ELR (cell line): ENCODE results near the gene DGCR2.

Experiments
- DNase-seq: peaks from one replicate; pipeline ENCODE4 v3.0.0-alpha.2; 2015; ENCODE audit warnings: low read depth

Gene DGCR2

GRCh38 chr22:19146215-19146968 lies 24.2 kb upstream of the DGCR2 start:
- DNase-seq = peak; percentile 17

DNA sequence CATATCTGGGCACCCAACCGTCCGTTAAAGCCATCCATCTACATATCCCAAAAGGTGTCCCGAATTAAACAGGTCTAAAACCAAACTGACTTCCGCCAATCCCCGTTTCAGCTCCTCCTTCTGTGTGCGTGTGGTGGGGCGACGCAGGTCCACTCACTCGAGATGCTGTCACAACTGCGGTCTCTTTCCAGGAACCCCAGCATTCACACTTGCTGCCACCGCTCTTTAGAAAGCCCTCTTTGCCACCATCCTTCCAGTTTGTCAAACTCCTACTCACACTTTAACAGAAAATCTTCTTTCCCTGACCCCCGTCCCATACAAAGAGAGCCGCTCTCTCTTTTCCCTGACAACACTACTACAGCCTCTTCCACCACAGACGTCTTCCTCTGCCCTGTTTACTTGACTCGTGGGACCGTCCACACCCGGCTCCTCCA lies 21.8 kb upstream of the DGCR2 start:
- DNase-seq = peak; percentile 47

DNA sequence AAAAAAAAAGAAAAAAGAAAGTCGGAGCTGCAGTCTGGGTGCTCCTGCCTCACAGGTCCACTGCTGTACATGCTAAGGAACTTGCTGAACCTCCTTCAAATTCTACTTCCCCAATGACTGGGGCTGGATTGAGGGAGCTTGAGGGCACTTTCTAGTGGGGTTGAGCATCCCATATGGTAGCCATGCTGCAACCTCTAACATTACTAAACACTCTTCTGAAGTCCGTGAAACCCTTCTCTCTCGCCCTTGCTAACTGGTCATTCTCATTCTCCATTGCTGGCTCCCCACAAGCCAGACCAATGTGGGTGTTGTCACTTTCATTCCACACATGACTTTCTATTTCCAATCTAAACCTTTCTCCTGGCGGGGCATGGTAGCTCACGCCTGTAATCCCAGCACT lies 21.0 kb upstream of the DGCR2 start:
- no peak for DNase-seq

- DNase-seq = no peak
Measured at GRCh38 chr22:19142394-19142793, 20.2 kb upstream of the DGCR2 start.

- DNase-seq = no peak
Measured at GRCh38 chr22:19139974-19140373, 17.8 kb upstream of the DGCR2 start.

GRCh38 chr22:19139001-19139356 lies 16.8 kb upstream of the DGCR2 start:
- DNase-seq = no peak

DNA sequence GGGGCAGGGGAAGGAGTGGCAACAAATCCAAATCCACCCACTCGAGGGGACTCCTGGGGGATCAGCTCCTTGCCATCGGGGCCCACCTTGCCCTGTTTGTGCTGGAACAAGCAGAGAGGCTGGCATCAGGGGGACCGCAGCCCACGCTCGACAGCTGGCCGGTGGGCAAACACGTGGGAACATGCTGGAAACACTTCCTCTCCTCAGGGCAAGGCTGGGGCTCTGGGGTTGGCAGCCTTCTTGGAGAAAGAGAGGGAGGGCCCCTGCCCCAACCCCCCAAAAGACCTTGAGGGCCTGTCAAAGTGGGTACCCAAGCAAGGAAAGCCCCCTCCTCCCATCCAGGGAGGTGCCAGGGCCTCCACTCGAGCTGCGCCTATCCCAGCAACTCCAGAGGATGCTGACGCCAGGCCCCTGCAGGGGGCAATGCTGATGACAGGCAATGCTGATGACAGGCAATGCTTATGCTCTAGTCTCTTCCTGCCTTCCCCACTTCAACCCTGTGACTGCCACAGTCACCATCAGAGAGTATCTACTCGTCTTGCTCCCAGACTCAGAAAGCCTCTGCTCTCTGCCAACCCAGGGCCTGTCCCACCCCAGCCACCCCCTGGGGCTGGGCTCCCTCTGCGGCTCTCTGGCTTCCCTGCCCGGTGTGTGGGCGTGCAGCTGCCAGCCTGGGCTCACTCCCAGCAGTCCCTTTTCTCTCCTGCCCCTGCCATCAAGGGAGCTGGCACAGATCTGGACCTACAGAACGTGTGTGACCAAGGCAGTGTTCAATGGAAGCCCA lies 16.2 kb upstream of the DGCR2 start:
- no peak for DNase-seq

DNA sequence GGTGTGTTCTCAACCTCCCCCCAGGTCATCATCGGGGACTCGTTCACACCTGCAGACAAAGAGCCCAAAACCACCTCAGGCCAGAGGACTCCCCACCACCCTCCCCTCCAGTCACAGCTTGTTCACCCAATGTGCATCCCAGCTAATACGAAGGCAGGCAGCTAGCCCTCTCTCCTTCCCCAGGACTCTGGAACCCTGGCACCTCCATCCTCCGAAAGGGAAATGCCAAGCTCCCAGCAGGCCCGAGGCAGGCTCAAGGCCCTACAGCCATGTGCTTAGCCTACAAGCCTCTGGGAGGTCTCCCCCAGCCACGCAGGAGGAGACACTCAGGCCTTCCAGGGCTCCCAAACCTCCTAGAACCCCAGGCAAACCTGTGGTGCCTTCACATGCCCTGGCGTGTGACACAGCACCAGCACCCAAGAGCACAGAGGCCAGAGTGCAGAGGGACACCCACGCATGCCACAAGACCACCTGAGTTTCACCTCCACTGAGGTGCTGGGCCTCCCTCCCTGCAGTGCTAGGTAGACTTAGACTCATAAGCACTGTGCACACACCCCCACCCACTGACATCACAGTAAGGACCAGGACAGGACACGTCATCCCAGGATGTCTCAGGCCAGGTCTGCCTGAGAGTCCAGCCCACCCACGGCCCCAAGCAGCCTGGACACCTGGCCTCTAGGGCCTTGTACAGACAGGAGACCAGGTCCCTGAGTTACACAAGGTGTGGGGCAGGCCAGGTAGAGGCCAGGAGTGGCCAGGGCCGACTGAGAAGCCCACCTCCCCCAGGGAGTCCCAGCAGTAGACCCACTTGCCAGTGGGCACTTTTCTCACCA lies 15.4 kb upstream of the DGCR2 start:
- no peak for DNase-seq

- no peak for DNase-seq
Measured at GRCh38 chr22:19136915-19137314, 14.7 kb upstream of the DGCR2 start.

GRCh38 chr22:19134874-19135273 lies 12.7 kb upstream of the DGCR2 start:
- no peak for DNase-seq

GRCh38 chr22:19134176-19134831 lies 12.1 kb upstream of the DGCR2 start:
- no peak for DNase-seq

- DNase-seq = no peak
Measured at GRCh38 chr22:19133561-19133960, 11.3 kb upstream of the DGCR2 start.

DNA sequence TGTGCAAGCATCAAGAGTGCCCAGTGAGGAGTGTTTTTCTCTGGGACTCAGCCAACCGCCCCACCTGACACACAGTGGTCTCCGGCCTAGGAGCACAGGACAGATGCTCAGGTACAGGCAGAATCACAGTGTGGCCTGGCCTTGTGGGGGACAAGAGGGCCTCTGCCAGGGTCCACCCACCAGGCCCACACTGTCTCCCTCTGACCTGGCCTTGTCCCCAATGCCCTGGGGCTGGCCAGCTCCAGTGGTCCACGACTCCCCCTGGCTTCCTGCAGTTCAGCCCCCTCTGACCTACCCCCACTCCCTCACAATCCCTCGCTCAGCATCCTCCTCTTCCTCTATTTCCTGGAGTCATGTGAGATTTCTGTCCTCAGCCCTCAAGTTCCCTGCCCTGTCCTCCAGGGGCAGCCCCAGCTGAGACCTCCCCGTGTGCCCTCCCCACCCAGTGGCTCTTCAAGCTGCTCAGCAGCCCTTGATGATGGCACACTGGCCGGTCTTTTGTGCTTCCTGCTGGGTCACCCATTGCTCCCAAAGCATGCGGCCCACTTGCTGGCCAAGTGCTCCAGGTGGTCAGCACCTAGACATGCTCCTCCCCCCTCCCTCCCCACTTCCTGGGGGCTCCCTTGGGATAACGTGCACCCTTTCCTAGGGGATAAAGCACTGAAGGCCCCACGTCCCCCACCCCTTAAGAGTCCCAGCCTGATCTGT lies 10.6 kb upstream of the DGCR2 start:
- DNase-seq = no peak

- no peak for DNase-seq
Measured at GRCh38 chr22:19132153-19132552, 9.9 kb upstream of the DGCR2 start.

DNA sequence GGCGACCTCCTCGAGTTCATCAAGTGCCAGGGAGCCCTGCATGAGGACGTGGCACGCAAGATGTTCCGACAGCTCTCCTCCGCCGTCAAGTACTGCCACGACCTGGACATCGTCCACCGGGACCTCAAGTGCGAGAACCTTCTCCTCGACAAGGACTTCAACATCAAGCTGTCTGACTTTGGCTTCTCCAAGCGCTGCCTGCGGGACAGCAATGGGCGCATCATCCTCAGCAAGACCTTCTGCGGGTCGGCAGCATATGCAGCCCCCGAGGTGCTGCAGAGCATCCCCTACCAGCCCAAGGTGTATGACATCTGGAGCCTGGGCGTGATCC lies 9.4 kb upstream of the DGCR2 start:
- no peak for DNase-seq

DNA sequence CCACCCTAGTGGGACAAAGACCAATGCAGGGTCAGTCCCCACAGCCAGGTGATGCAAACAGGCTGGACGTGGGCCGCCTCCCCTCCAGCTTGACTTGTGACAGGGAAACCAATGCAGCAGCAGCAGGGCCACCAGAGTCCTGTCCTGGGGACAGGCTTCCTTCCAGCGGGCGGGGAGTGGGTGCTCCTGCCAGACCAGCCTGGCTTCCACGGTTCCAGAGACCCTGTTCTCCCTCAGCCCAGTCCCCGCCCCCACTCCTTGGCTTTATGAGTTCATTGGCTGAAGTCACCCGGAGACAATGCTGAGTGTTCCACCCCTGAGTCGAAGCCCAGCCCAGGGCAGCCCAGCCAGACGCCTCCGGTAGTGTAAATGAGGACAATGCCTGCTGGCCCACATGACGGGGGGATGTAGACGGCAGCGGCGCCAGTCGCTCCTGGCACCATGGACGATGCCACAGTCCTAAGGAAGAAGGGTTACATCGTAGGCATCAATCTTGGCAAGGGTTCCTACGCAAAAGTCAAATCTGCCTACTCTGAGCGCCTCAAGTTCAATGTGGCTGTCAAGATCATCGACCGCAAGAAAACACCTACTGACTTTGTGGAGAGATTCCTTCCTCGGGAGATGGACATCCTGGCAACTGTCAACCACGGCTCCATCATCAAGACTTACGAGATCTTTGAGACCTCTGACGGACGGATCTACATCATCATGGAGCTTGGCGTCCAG lies 8.9 kb upstream of the DGCR2 start, which contains the start of gene TSSK2:
TSS of gene TSSK2 (plus strand) at position 350 of the 726 bp plus-strand sequence. CDS start at position 442, 92 bp downstream.
- no peak for DNase-seq

GRCh38 chr22:19129871-19130270 lies 7.7 kb upstream of the DGCR2 start:
- DNase-seq = no peak

GRCh38 chr22:19128946-19129727 lies 6.9 kb upstream of the DGCR2 start:
- DNase-seq = no peak

DNA sequence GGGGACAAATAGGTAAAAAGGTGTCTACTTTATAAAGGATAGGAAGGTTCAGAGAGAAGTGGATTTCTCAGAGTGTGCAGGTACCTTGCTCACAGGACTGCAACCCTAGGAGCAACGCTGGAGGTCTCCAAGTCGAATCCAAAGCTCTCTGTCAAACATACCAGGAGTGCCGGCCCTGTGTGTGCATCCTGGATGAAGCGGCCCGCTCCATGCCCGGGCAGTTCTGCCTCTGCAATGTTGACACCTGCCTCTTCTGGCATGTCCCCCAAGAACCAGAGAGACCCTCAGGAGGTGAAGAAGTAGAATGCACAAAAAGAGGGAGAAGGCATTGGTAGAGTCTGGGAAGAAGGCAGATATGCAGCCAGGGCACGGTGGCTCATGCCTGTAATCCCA lies 5.8 kb upstream of the DGCR2 start:
- no peak for DNase-seq
